GM12878 (cell line): ENCODE data around the gene CCNYL1. TPM values are rescaled to one million over a fixed set of nuclear protein-coding genes. Genes with fewer than 3 reads are reported as not detected.

ENCODE experiments used
- ATAC-seq: fragments of 200-7000 bp; cut with Tn5 transposase; 3 replicates; pipeline ENCODE4 v1.9.1; 2020; ENCODE audit warnings: mild to moderate bottlenecking, moderate library complexity
- BruUV-seq: library from RNA; stranded (reverse); fragments of 400-500 nt; replicated peaks from 2 replicates; lab custom pipeline; 2021; lab: Mats Ljungman, UMichigan
- CTCF ChIA-PET: fragments of 300-600 bp; sonication (Branson Sonifier 250); formaldehyde crosslinking; extraction: SDS; loops from one replicate; lab custom pipeline; 2021; ENCODE audit warnings: inconsistent platforms; lab: Yijun Ruan, JAX
- POLR2A ChIA-PET: fragments of 350-600 bp; formaldehyde crosslinking; extraction: SDS; loops from one replicate; lab custom pipeline; 2021; ENCODE audit warnings: inconsistent platforms; lab: Charles Lee
- RAD21 ChIA-PET: fragments of 300-600 bp; sonication (Branson Sonifier 250); formaldehyde crosslinking; loops from one replicate; lab custom pipeline; 2023; ENCODE audit warnings: antibody characterized with exemption; ENCODE audit not compliant: unreplicated experiment; lab: Charles Lee
- SMC1A ChIA-PET: fragments of 300-600 bp; sonication (Branson Sonifier 250); formaldehyde crosslinking; loops from one replicate; lab custom pipeline; 2023; ENCODE audit not compliant: unreplicated experiment, uncharacterized antibody; lab: Charles Lee
- DNase-seq: peaks from one replicate; pipeline ENCODE4 v3.0.0-alpha.2; 2011; ENCODE audit warnings: low read depth, low spot score
- FAIRE-seq: peaks from 3 replicates; lab custom pipeline; 2011; peaks lifted over from hg19 to GRCh38; lab: Jason Lieb, UNC
- H2AFZ ChIP-seq: 2 replicates; pipeline ENCODE4 v1.6.0; 2011; ENCODE audit warnings: low read depth, low read length, control low read depth; ENCODE audit not compliant: control insufficient read depth
- H3K27ac ChIP-seq: 2 replicates; pipeline ENCODE4 v1.5.1; 2011; ENCODE audit warnings: control low read depth; ENCODE audit not compliant: control insufficient read depth, insufficient read depth
- H3K27me3 ChIP-seq, 2 experiments: replicated peaks in 1 of 2; 2 replicates each; pipeline versions ENCODE4 v1.6.0 to v1.6.1; 2011; ENCODE audit warnings: low read length in 1 of 2; ENCODE audit not compliant: control insufficient read depth in 2 of 2, insufficient read depth in 2 of 2
- H3K36me3 ChIP-seq, 2 experiments: 2 replicates each; pipeline ENCODE4 v1.5.1; 2011; ENCODE audit warnings: low read length in 1 of 2; ENCODE audit not compliant: control insufficient read depth in 2 of 2, insufficient read depth in 2 of 2
- H3K4me1 ChIP-seq: 2 replicates; pipeline ENCODE4 v1.6.1; 2011; ENCODE audit warnings: mild to moderate bottlenecking, low read length, moderate library complexity, mixed read lengths; ENCODE audit not compliant: control insufficient read depth, insufficient read depth
- H3K4me2 ChIP-seq: 2 replicates; pipeline ENCODE4 v1.6.0; 2011; ENCODE audit warnings: control low read depth; ENCODE audit not compliant: control insufficient read depth, insufficient read depth
- H3K4me3 ChIP-seq: fragments of 200-600 bp; sonication (generic); 2 replicates; pipeline ENCODE4 v1.5.1; 2016
- H3K79me2 ChIP-seq: 2 replicates; pipeline ENCODE4 v1.6.0; 2011; ENCODE audit warnings: low read length; ENCODE audit not compliant: control insufficient read depth, insufficient read depth
- H3K9ac ChIP-seq: 2 replicates; pipeline ENCODE4 v1.8.0; 2011; ENCODE audit warnings: low read length, control low read depth, mixed read lengths; ENCODE audit not compliant: control insufficient read depth, insufficient read depth
- H3K9me3 ChIP-seq: replicated peaks from 3 replicates; pipeline ENCODE4 v1.5.1; 2011; ENCODE audit warnings: mild to moderate bottlenecking, low read length; ENCODE audit not compliant: control insufficient read depth, insufficient read depth
- H4K20me1 ChIP-seq: 2 replicates; pipeline ENCODE4 v1.6.0; 2011; ENCODE audit not compliant: control insufficient read depth, insufficient read depth
- ATF2 ChIP-seq: IDR thresholded peaks from 2 replicates; pipeline ENCODE4 v1.6.1; 2012; ENCODE audit warnings: low read length, inconsistent platforms
- BACH1 ChIP-seq: fragments of 450-650 bp; IDR thresholded peaks from 2 replicates; pipeline ENCODE4 v1.6.1; 2017; ENCODE audit warnings: mild to moderate bottlenecking, borderline replicate concordance
- BHLHE40 ChIP-seq, 2 experiments: fragments of 450-650 bp in 1 of 2; IDR thresholded peaks; 2 replicates each; pipeline ENCODE4 v1.6.1; 2011 to 2017; ENCODE audit warnings: low read depth in 2 of 2, borderline replicate concordance in 1 of 2, improper control_type of control experiment in 1 of 2, low read length in 1 of 2, mild to moderate bottlenecking in 1 of 2
- CBX5 ChIP-seq: sonication (generic); IDR thresholded peaks from 2 replicates; pipeline ENCODE4 v1.6.1; 2016; ENCODE audit warnings: low read depth, moderate library complexity, mild to moderate bottlenecking, inconsistent platforms
- FOXK2 ChIP-seq: fragments of 450-650 bp; IDR thresholded peaks from 2 replicates; pipeline ENCODE4 v1.6.1; 2017; ENCODE audit warnings: mild to moderate bottlenecking, moderate library complexity
- RAD21 ChIP-seq: IDR thresholded peaks from 2 replicates; pipeline ENCODE4 v1.6.1; 2011; ENCODE audit warnings: mild to moderate bottlenecking, low read depth, low read length, moderate library complexity; ENCODE audit not compliant: insufficient read depth
- RELB ChIP-seq: fragments of 450-650 bp; IDR thresholded peaks from 2 replicates; pipeline ENCODE4 v1.6.1; 2017; ENCODE audit warnings: low read depth, mild to moderate bottlenecking, moderate library complexity
- TCF12 ChIP-seq: IDR thresholded peaks from 2 replicates; pipeline ENCODE4 v1.6.1; 2011; ENCODE audit warnings: low read depth, mild to moderate bottlenecking, low read length
- ZBTB33 ChIP-seq: fragments of 450-650 bp; IDR thresholded peaks from 2 replicates; pipeline ENCODE4 v1.6.1; 2017; ENCODE audit warnings: mild to moderate bottlenecking
- in situ Hi-C: fragments of 300-500 bp; cut with MboI; formaldehyde crosslinking; loops from 9 replicates; pipeline ENCODE4 v1.14.3; 2018; ENCODE audit warnings: mixed read lengths
- intact Hi-C: fragments of 100-400 bp; cut with micrococcal nuclease; formaldehyde crosslinking; loops from one replicate; pipeline ENCODE4 v1.14.2; 2022; ENCODE audit not compliant: unreplicated experiment
- polyA plus RNA-seq, 11 experiments: library from polyadenylated mRNA; depleted of rRNA in 4 of 11; unstranded in 6 of 11; stranded (reverse) in 5 of 11; fragments of >200 nt; fragmentation: Nextera tagmentation in 4 of 11; fragmentation: Illumina TruSeq in 1 of 11; extraction: Ambion mirVana in 4 of 11; extraction: Trizol in 1 of 11; gene quantifications; 1 replicate in 1 of 11; 2 replicates in 10 of 11; pipeline versions ENCODE4 v1.2.1 to v1.2.3, GENCODE V29; 2011 to 2016; ENCODE audit warnings: inconsistent platforms in 2 of 11, missing spikeins in 2 of 11, low read depth in 1 of 11
- total RNA-seq, 4 experiments: library from RNA; depleted of rRNA in 3 of 4; stranded (reverse); fragments of >200 nt in 3 of 4; fragmentation: Illumina TruSeq in 1 of 4; extraction: Trizol in 1 of 4; gene quantifications; 2 replicates each; pipeline versions ENCODE4 v1.2.1 to v1.2.3, GENCODE V29; 2013 to 2021

CCNYL1 gene
- total and polyA plus RNA-seq, 10 of the 15 experiments (the other 5 are each of a cell fraction or from before 2014, with no cell fraction given) = 1.8 to 12.3 (median 5.9) TPM

GRCh38 chr2:207704671-207705070 lies 6.8 kb upstream of the CCNYL1 start:
- SMC1A ChIA-PET = interaction anchor here (0.9 to 2.7 kb wide), 6 partner anchors 10 to 71 kb away, joined by 3 to 9 read pairs (median 4); no protein-coding TSS in a partner anchor
- Histone ChIP-seq H4K20me1 (no peaks in the 10 kb centered on the region), H3K36me3 (no peaks in the 10 kb centered on the region), H3K4me3 (no peak overlapping the region), H3K27me3 (no peaks in the 10 kb centered on the region), H2AFZ (no peak overlapping the region), H3K4me1 (0 out of 2 replicates have a peak, but pooled peaks cover 3% of the 10 kb centered on the region), H3K27ac (no peak overlapping the region), H3K9ac (no peak overlapping the region), H3K4me2 (no peak overlapping the region), H3K9me3 (no peaks in the 10 kb centered on the region)
- no peak for DNase-seq
- in situ Hi-C loops = no loop called here
- RAD21 ChIA-PET = interaction anchor here (1.0 kb wide), 1 partner anchor 33 kb away, joined by 4 read pairs; no protein-coding TSS in a partner anchor
- intact Hi-C loops = no loop called here
- POLR2A ChIA-PET = interaction anchor here (0.6 to 1.4 kb wide), 8 partner anchors 11 to 550 kb away, joined by 3 to 7 read pairs (median 4); partner anchors contain the start of gene IDH1
- no peak for ATAC-seq
- TF ChIP-seq RELB (no peak), BHLHE40 (IDR thresholded peaks at IDR 0.05; ENCODE audit: borderline replicate concordance in 1 of 2, low read depth in 2 of 2, low read length in 1 of 2) (no peak), ATF2 (no peak), BACH1 (no peak), ZBTB33 (no peak), FOXK2 (no peak), CBX5 (no peak), RAD21 (no peak), TCF12 (no peak)
- TF ChIP-seq, all 136 proteins: peak for 0
- H3K79me2 ChIP-seq = no peaks in the 10 kb centered on the region
- CTCF ChIA-PET = interaction anchor here (0.9 to 6.8 kb wide), 3 partner anchors 12 to 336 kb away, joined by 3 to 50 read pairs (median 3); no protein-coding TSS in a partner anchor
- no peak for FAIRE-seq
- no TSS peak for BruUV-seq
